Stomach smooth muscle (tissue), 2 donors: ENCODE results near the gene PACSIN2.
"Not testable (repeated sequence)": the region's sequence is repeated elsewhere in the genome, so short reads cannot be mapped to it uniquely, and the experiment has no call there.

ENCODE experiments used
- H3K27ac ChIP-seq: one replicate; pipeline ENCODE4 v1.7.0; 2013; ENCODE audit warnings: mild to moderate bottlenecking, low read length, inconsistent platforms
- H3K27me3 ChIP-seq, 2 donors: one replicate each; pipeline ENCODE4 v1.7.0; 2013; ENCODE audit warnings: low read length in 2 of 2; ENCODE audit not compliant: insufficient read depth in 2 of 2, control insufficient read depth in 1 of 2
- H3K36me3 ChIP-seq, 2 donors: one replicate each; pipeline ENCODE4 v1.7.0; 2013; ENCODE audit warnings: low read length in 2 of 2; ENCODE audit not compliant: control insufficient read depth in 2 of 2, insufficient read depth in 2 of 2
- H3K4me1 ChIP-seq: one replicate; pipeline ENCODE4 v1.7.0; 2013; ENCODE audit warnings: low read length; ENCODE audit not compliant: control insufficient read depth, insufficient read depth
- H3K4me3 ChIP-seq, 2 donors: one replicate each; pipeline ENCODE4 v1.7.0; 2013; ENCODE audit warnings: low read length in 2 of 2
- H3K9ac ChIP-seq, 2 donors: one replicate each; pipeline ENCODE4 v1.7.0; 2013; ENCODE audit warnings: low read length in 2 of 2, mild to moderate bottlenecking in 1 of 2
- H3K9me3 ChIP-seq, 2 donors: one replicate each; pipeline ENCODE4 v1.7.0; 2013; ENCODE audit warnings: low read length in 2 of 2; ENCODE audit not compliant: control insufficient read depth in 2 of 2
- donor health status: healthy.
- donor health status: Pancreatic carcinoma.

The PACSIN2 gene

GRCh38 chr22:42966497-42966896, 48.5 kb downstream of the PACSIN2 start:
- H3K4me1 ChIP-seq = peaks cover 36% of the 10 kb centered on the region

GRCh38 chr22:42964994-42965699, 49.8 kb downstream of the PACSIN2 start:
- Histone ChIP-seq H3K36me3 (peaks cover 0 to 2% of the 10 kb centered on the region in 2 donors), H3K9me3 (no peaks in the 10 kb centered on the region), H3K27me3 (no peaks in the 10 kb centered on the region), H3K4me3 (no peak overlapping the region), H3K9ac (no peak overlapping the region), H3K4me1 (peaks cover 41% of the 10 kb centered on the region), H3K27ac (no peak overlapping the region)

More at GRCh38 chr22:42966497-42966896, 48.5 kb downstream of the PACSIN2 start:
- Histone ChIP-seq H3K4me3 (no peak overlapping the region), H3K9ac (no peak overlapping the region), H3K27me3 (no peaks in the 10 kb centered on the region), H3K9me3 (no peaks in the 10 kb centered on the region), H3K36me3 (peaks cover 0 to 2% of the 10 kb centered on the region in 2 donors), H3K27ac (peak overlapping the region; percentile 55)

GRCh38 chr22:42963231-42963595, 51.7 kb downstream of the PACSIN2 start:
- Histone ChIP-seq H3K36me3 (peaks cover 0 to 2% of the 10 kb centered on the region in 2 donors), H3K4me3 (no peak overlapping the region), H3K9ac (no peak overlapping the region), H3K4me1 (peaks cover 48% of the 10 kb centered on the region), H3K27ac (no peak overlapping the region), H3K27me3 (no peaks in the 10 kb centered on the region), H3K9me3 (no peaks in the 10 kb centered on the region)

- Histone ChIP-seq H3K27me3 (no peaks in the 10 kb centered on the region), H3K4me3 (no peak overlapping the region), H3K9ac (no peak overlapping the region), H3K27ac (no peak overlapping the region), H3K4me1 (peaks cover 51% of the 10 kb centered on the region), H3K36me3 (peaks cover 0 to 2% of the 10 kb centered on the region in 2 donors), H3K9me3 (no peaks in the 10 kb centered on the region)
Measured at GRCh38 chr22:42962295-42963230, 52.4 kb downstream of the PACSIN2 start.

- Histone ChIP-seq H3K27me3 (no peaks in the 10 kb centered on the region), H3K4me3 (no peak overlapping the region), H3K4me1 (peaks cover 49% of the 10 kb centered on the region), H3K36me3 (peaks cover 0 to 2% of the 10 kb centered on the region in 2 donors), H3K9me3 (no peaks in the 10 kb centered on the region), H3K9ac (no peak overlapping the region), H3K27ac (no peak overlapping the region)
Measured at GRCh38 chr22:42961810-42962209, 53.1 kb downstream of the PACSIN2 start.

- H3K4me1 ChIP-seq = peaks cover 47% of the 10 kb centered on the region
- H3K27ac ChIP-seq, H3K4me3 ChIP-seq, H3K9me3 ChIP-seq, H3K27me3 ChIP-seq, H3K9ac ChIP-seq, H3K36me3 ChIP-seq: not testable (repeated sequence)
Measured at GRCh38 chr22:42961400-42961690, 53.6 kb downstream of the PACSIN2 start.

GRCh38 chr22:42960531-42961399, 54.2 kb downstream of the PACSIN2 start:
- Histone ChIP-seq H3K4me1 (peaks cover 47% of the 10 kb centered on the region), H3K27ac (no peak overlapping the region), H3K27me3 (no peaks in the 10 kb centered on the region), H3K36me3 (peaks cover 0 to 2% of the 10 kb centered on the region in 2 donors), H3K9ac (no peak overlapping the region), H3K4me3 (peak overlapping the region in 1 of 2 donors; percentile 64), H3K9me3 (no peaks in the 10 kb centered on the region)

GRCh38 chr22:42959576-42960509, 55.1 kb downstream of the PACSIN2 start:
- Histone ChIP-seq H3K36me3 (peaks cover 0 to 2% of the 10 kb centered on the region in 2 donors), H3K4me3 (peak overlapping the region; percentile 35 to 64), H3K27me3 (no peaks in the 10 kb centered on the region), H3K9ac (peak overlapping the region in 1 of 2 donors; percentile 21), H3K9me3 (no peaks in the 10 kb centered on the region), H3K4me1 (peaks cover 47% of the 10 kb centered on the region), H3K27ac (no peak overlapping the region)

- Histone ChIP-seq H3K9me3 (no peaks in the 10 kb centered on the region), H3K36me3 (peaks cover 0 to 2% of the 10 kb centered on the region in 2 donors), H3K27ac (no peak overlapping the region), H3K4me3 (peak overlapping the region in 1 of 2 donors; percentile 35), H3K4me1 (peaks cover 47% of the 10 kb centered on the region), H3K9ac (no peak overlapping the region), H3K27me3 (no peaks in the 10 kb centered on the region)
Measured at GRCh38 chr22:42958937-42959336, 56.0 kb downstream of the PACSIN2 start.
